Psoas muscle (tissue), 8 donors: ENCODE measurements around the gene LILRA1. TPM values are rescaled to one million over a fixed set of nuclear protein-coding genes. Genes with fewer than 3 reads are reported as not detected.
"Not testable (repeated sequence)": the region's sequence is repeated elsewhere in the genome, so short reads cannot be mapped to it uniquely, and the experiment has no call there.

Source experiments
- ATAC-seq, 4 donors: fragments of 200-7000 bp; cut with Tn5 transposase; one replicate each; pipeline ENCODE4 v1.9.1; 2020; ENCODE audit warnings: moderate library complexity in 3 of 4, mild to moderate bottlenecking in 2 of 4
- DNase-seq, 2 donors: peaks; one replicate each; pipeline ENCODE4 v3.0.0-alpha.2; 2020
- H3K27ac ChIP-seq: fragments of 200-600 bp; one replicate; pipeline ENCODE4 v1.8.0; 2022
- H3K27me3 ChIP-seq, 3 donors: fragments of 200-600 bp in 1 of 3; one replicate each; pipeline versions ENCODE4 v1.6.1 to v1.8.0; 2013 to 2022; ENCODE audit warnings: low read length in 2 of 3, mild to moderate bottlenecking in 2 of 3, moderate library complexity in 1 of 3; ENCODE audit not compliant: insufficient read depth in 3 of 3
- H3K36me3 ChIP-seq, 2 donors: fragments of 200-600 bp in 1 of 2; one replicate each; pipeline versions ENCODE4 v1.6.1 to v1.8.0; 2013 to 2022; ENCODE audit warnings: low read depth in 1 of 2, mild to moderate bottlenecking in 1 of 2, moderate library complexity in 1 of 2; ENCODE audit not compliant: insufficient read depth in 1 of 2
- H3K4me1 ChIP-seq: fragments of 200-600 bp; one replicate; pipeline ENCODE4 v1.8.0; 2022
- H3K4me3 ChIP-seq: fragments of 200-600 bp; one replicate; pipeline ENCODE4 v1.8.0; 2022; ENCODE audit warnings: mild to moderate bottlenecking
- H3K9me3 ChIP-seq: fragments of 200-600 bp; one replicate; pipeline ENCODE4 v1.8.0; 2022
- CTCF ChIP-seq: fragments of 200-600 bp; IDR thresholded peaks from one replicate; pipeline ENCODE4 v1.8.0; 2022; ENCODE audit warnings: antibody characterized with exemption
- WGBS, 3 donors: extraction: QIAGEN DNeasy Blood & Tissue Kit; methylation state at CpG; one replicate each; pipeline versions ENCODE4 v1.1.6 to v1.1.7; 2013; 5-methylcytosine and 5-hydroxymethylcytosine counted together
- intact Hi-C, 2 donors: fragments of 100-400 bp; cut with DNase I; formaldehyde crosslinking; loops; one replicate each; pipeline versions ENCODE4 v1.11.0 to v1.14.2; 2022
- polyA plus RNA-seq, 3 donors: library from polyadenylated mRNA; stranded (reverse); fragments of 200-250 nt; gene quantifications; one replicate each; pipeline ENCODE4 v1.2.3, GENCODE V29; 2013
- total RNA-seq, 4 donors: library from RNA; stranded (reverse); fragmentation: NEBNext Ultra II Directional in 2 of 4; extraction: Animal tissue kit (Norgen Biotek cat#: 25700) in 2 of 4; gene quantifications; one replicate each; pipeline versions ENCODE4 v1.2.1 to v1.2.4, GENCODE V29; 2021 to 2023
- donor health status: healthy with polysubstance abuse.
- donor health status: DM: no; HTN: no; CAD: no; lungs with moderate emphysema.
- donor health status: Bipolar disorder and iron deficiency.
- donor health status: healthy.
- donor health status: DM: yes; HTN: yes; CAD: no.
- donor health status: DM: no; HTN: no; CAD: no.
- donor health status: DM: no; HTN: no; CAD: no.
- donor health status: DM: yes; HTN: yes; CAD: no.

LILRA1 gene
- total and polyA plus RNA-seq, 7 donors, result 0.09 to 0.53 (median 0.33) TPM; not detected in 1

GRCh38 chr19:54624934-54625730 lies 31.7 kb downstream of the LILRA1 start:
- ATAC-seq, H3K27ac ChIP-seq, DNase-seq, H3K36me3 ChIP-seq, H3K4me1 ChIP-seq, intact Hi-C loops, H3K27me3 ChIP-seq, H3K4me3 ChIP-seq, H3K9me3 ChIP-seq: not testable (repeated sequence)
- 45 to 68% (median 57%) methylated on average over 10 to 12 of the region's 15 CpGs for WGBS, 3 donors

- Histone ChIP-seq H3K36me3 (no peaks in the 10 kb centered on the region), H3K27ac (no peak overlapping the region), H3K9me3 (no peaks in the 10 kb centered on the region), H3K4me1 (no peaks in the 10 kb centered on the region), H3K27me3 (peaks cover 0 to 2% (median 0%) of the 10 kb centered on the region in 3 donors), H3K4me3 (no peak overlapping the region)
- no peak for DNase-seq
- intact Hi-C loops, result no loop called here
- no peak for ATAC-seq
- no peak for TF ChIP-seq CTCF
- WGBS, 3 donors, result 75 to 79% (median 77%) methylated on average over 8 of the region's 8 CpGs
Observed at GRCh38 chr19:54626757-54627156, 33.3 kb downstream of the LILRA1 start.

GRCh38 chr19:54627912-54628311 lies 34.5 kb downstream of the LILRA1 start:
- H3K4me1 ChIP-seq, H3K27ac ChIP-seq, DNase-seq, H3K27me3 ChIP-seq, ATAC-seq, H3K36me3 ChIP-seq, H3K4me3 ChIP-seq, H3K9me3 ChIP-seq, intact Hi-C loops: not testable (repeated sequence)
- 53 to 62% (median 60%) methylated on average over 4 of the region's 4 CpGs for WGBS, 3 donors

- H3K27me3 ChIP-seq, H3K4me1 ChIP-seq, DNase-seq, H3K36me3 ChIP-seq, H3K4me3 ChIP-seq, ATAC-seq, H3K9me3 ChIP-seq, H3K27ac ChIP-seq: not testable (repeated sequence)
- WGBS, 3 donors, result 69 to 76% (median 72%) methylated on average over 9 of the region's 9 CpGs
- intact Hi-C loops, result loop anchor here in 1 of 2 donors (2.0 kb wide), 1 partner anchor 333 kb away; no protein-coding TSS in a partner anchor
Observed at GRCh38 chr19:54630262-54630661, 36.8 kb downstream of the LILRA1 start, which contains the start of gene LILRB1. TSS of gene LILRB1 (plus strand) at chr19:54630484. CDS start at chr19:54631074, 590 bp downstream.

- DNase-seq, result no peak
- no peak for TF ChIP-seq CTCF
- H3K27me3 ChIP-seq, result peaks cover 0 to 2% (median 0%) of the 10 kb centered on the region in 3 donors
- H3K4me1 ChIP-seq, result no peaks in the 10 kb centered on the region
- H3K36me3 ChIP-seq, result no peaks in the 10 kb centered on the region
- intact Hi-C loops, result loop anchor here in 1 of 2 donors (2.0 kb wide), 1 partner anchor 334 kb away; no protein-coding TSS in a partner anchor
- no peak overlapping the region for H3K4me3 ChIP-seq
- H3K27ac ChIP-seq, result no peak overlapping the region
- WGBS, 3 donors, result 39 to 41% (median 40%) methylated on average over 6 of the region's 6 CpGs
- no peaks in the 10 kb centered on the region for H3K9me3 ChIP-seq
- ATAC-seq, result no peak
Observed at GRCh38 chr19:54630782-54631181, 37.4 kb downstream of the LILRA1 start.

GRCh38 chr19:54631489-54632337 lies 38.3 kb downstream of the LILRA1 start:
- not testable (repeated sequence) for H3K27me3 ChIP-seq, H3K36me3 ChIP-seq, H3K4me3 ChIP-seq, H3K9me3 ChIP-seq, H3K27ac ChIP-seq, DNase-seq, ATAC-seq, H3K4me1 ChIP-seq
- intact Hi-C loops, result loop anchor here in 1 of 2 donors (2.0 kb wide), 1 partner anchor 335 kb away; no protein-coding TSS in a partner anchor
- 66 to 74% (median 72%) methylated on average over 23 of the region's 23 CpGs for WGBS, 3 donors

GRCh38 chr19:54632517-54632916 lies 39.1 kb downstream of the LILRA1 start:
- 72 to 80% (median 79%) methylated on average over 14 to 16 of the region's 16 CpGs for WGBS, 3 donors
- ATAC-seq, H3K36me3 ChIP-seq, H3K27me3 ChIP-seq, H3K4me3 ChIP-seq, intact Hi-C loops, H3K9me3 ChIP-seq, H3K4me1 ChIP-seq, DNase-seq, H3K27ac ChIP-seq: not testable (repeated sequence)
